NCI-H187 treated with DMSO at 0.1 percent for 48 hours (cell line): ENCODE data around the gene LYZL2.
"Not testable (repeated sequence)": the region's sequence is repeated elsewhere in the genome, so short reads cannot be mapped to it uniquely, and the experiment has no call there.

Experiments
- DNase-seq: peaks from one replicate; lab custom pipeline; 2025; lab: John Stamatoyannopoulos, UW

Gene LYZL2

DNA sequence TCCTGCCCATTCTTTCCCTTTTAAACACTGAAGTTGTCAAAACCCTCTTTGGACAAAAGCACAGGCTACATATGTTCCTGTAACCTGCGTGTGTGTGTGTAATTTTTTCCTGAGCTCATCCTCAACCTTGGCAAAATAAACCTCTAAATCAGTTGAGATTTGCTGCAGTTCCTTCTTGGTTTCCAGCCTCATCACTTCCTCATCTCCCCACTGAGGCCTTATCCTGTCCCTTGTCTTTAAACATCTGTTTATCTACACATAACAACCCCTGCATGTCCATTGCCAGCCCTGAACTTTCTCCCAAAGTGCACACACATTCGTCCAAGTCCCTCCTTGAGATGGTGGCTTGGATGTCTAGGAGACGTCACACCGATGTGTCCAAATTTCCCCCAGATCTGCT lies 35.5 kb downstream of the LYZL2 start:
- DNase-seq: no peak

DNA sequence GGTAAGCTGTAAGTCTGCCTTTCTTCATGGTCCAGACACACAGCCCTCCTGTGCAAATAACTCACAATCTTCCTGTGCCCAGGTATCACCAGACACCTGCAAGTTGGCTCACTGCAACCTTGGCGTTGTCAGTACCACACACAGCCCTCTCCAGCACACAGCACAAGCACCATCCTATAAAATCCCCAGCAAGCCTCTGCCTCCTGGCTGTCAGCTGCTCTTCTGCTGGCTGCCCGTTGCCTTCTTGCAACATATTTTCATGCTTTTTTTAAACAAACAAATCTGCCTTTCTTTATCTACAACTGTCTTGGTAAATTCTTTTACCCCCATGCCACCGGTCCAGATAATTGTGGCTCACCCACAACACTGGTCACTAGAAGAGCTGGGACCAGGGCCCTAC lies 36.8 kb downstream of the LYZL2 start:
- DNase-seq: not testable (repeated sequence)

DNA sequence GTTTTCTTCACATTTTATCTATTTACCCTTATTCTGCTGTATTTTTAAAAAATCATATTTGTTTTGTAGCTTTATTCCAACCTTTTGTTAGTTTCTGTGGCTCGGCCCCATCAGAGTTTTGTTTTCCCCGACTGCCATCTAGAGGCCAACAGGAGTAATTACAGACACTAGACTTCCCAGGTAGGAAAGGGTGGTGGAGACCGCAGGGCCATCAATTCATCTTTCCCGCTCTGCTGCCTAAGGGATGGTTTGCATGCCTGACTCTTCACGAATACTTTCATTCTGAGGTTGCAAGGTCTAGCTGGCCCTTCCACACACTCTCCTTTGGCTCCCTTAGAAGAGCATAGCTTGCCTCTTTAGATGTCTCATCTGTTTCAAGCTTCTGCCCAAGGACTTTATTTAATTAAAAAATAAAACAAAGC lies 38.3 kb downstream of the LYZL2 start:
- no peak for DNase-seq

DNA sequence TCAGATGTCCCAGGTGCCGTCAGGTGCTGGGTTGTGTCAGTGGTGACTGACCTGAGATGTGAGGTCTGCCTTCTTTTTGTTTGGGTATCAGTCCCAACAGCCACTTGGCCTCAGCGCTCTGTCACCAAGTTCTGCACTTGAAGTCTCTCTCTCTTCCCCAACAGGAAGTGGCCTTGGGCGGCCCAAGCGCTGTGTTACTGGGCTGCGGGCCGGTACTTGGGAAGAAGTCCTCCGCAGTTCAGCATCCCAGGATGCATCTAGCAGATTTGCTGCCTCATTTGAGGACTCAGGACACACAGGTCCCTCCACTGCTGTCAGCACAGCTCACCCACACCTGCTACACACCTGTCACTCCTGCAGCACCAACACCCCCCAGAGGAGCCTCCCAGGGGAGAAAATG lies 40.1 kb downstream of the LYZL2 start:
- no peak for DNase-seq

DNA sequence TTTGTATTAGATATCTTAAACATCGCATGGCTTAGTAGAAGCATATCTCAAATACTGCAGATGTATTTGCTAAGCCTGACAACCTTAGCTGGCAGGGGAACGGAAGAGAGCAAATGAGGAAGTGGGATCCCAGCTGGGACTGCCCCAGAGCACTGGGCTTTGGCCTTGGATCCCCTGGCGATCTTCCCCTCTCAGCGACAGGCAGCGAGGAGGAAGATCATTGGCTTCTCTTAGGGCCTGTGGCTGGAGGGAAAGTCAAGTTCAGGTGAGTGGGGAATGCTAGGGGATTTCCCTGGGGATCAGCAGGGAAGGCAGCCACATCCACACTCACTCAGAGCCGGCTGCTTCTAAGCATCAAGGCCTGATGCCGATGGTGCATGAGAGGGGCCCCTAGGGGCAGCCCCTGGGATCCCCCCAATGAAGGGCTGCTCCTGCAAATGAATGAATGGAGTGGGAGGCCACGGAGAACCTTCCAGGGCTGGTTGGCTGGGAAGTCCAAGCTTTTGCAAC lies 42.0 kb downstream of the LYZL2 start:
- no peak for DNase-seq

DNA sequence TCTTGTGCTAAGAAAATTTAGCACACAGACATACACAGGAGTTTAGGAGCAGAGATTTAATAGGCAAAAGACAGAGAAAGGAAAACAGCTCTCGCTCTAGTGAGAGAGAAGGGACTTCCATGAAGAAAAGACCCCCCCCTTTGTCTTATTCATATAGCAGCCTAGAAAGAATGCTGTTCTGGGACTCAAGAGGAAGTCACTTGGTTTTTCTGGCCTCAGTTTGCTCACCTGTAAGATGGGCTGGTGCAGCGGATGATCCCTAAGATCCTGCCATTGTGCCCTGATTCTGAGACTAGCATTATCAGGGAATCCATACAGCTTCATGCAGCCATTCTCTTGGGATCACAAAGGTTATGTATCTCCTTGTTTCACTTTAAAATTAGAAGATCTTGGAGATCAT lies 42.7 kb downstream of the LYZL2 start:
- DNase-seq: no peak

DNA sequence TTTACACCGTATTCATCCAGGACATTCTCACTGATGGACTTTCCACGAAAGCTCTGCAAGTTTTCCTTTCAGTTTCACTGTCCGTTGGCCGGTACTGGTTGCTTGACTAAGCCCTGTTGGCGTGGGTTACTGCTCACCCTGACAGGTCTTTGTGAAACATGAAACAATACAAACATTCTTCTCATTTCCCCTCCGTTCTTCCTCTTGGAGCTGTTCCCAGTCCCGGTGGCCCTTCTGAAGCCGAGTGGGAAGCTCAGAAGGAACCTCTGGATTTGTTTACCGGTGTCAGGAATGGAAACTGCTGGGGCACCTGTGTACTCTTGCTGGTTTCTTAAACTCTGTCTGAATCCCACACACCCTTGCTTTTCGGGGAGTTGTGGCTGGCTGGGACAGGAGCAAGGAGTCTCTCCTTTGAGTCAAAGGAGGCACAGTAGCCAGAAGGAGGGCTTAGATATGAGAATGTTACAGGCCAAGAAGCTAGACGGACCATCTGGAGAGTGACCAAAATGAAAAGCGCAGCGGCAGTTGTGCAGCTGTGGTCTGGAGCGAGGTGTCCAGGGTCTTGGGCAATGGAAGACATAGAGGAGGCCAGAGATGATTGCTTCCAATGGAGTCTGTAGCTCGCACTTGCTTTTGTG lies 45.7 kb downstream of the LYZL2 start:
- DNase-seq: no peak

DNA sequence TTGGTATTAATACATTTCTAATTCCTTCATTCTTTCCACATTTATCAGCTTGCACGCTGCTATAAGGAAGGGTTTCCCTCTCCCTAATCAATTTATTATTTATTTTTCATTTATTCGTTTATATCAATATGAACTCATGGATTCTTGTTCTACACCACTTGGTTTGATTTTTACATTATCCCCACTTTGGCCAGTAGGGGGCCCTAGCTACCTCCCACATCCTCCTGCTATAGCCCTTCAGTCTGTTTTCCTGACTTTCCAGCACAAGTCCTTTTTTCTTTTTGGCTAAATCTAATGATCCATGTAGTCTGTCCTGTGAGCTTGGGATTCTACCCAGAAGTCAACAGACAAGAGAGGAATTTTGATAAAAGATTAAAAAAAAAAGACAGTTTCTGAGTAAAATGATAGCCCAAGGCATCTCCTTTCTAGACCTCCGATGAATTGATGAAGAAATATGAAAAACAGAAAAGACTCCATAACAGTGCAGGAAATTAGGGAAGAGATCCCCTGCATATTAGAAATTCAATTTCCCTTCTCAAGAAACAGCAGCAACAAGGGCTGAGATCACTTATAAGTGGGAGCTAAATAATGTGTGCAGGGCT lies 47.7 kb downstream of the LYZL2 start:
- DNase-seq: no peak

DNA sequence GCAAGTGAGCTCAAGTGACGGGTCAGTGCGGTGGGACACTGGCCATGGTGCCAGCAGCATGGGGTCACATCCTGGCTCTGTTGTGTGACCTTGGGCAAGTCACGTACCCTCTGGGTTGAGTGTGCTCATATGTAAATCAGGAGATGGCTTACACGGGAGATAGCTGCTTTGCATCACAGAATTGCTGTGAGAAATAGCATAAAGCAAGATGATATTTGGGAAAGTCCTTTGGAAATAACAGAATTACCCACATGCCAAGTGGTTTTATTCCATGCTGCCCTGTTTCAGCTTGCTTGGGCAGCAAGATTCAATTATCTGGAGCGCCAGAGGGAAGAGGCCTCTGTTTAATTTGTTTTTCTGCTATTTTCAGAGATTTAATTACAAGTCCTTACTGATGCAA lies 48.9 kb downstream of the LYZL2 start:
- DNase-seq: no peak

DNA sequence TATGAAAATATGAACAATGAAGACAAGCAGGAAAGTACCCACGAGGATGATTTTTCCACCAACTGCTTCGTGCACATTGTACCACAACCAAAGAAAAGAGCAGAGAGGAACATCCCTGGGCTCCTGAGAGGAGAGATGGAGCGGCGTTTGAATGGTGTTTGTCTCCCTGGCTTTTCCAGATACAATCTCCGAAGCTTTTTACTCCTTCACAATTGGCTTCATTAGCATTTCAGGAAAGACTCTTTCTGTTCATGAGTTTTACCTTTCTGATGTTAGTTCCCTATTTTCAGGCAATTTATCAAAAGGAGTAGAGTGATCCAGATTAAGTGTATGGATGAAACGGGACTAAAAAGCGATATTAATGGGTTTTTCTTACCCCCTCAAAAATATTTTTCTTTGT lies 49.3 kb downstream of the LYZL2 start:
- no peak for DNase-seq

DNA sequence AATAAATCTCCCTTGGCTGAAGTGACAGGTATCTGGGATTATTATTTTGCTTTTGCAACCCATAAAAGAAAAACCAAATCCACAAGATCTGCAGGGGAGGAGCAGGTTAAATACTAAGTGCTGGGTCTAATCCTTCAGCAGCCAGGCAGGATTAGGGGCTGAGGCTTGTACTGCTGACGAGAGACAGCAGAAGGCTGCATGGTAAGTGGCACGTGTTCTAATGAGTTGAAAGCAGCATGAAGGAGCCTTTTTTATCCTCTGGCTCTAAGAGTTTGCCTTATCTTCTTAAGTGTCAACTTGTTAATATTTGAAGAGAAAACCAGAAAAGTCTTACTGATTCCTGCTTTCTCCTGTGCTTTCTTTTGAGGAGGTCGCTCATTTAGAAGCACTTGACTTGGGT lies 50.0 kb downstream of the LYZL2 start:
- DNase-seq: no peak

DNA sequence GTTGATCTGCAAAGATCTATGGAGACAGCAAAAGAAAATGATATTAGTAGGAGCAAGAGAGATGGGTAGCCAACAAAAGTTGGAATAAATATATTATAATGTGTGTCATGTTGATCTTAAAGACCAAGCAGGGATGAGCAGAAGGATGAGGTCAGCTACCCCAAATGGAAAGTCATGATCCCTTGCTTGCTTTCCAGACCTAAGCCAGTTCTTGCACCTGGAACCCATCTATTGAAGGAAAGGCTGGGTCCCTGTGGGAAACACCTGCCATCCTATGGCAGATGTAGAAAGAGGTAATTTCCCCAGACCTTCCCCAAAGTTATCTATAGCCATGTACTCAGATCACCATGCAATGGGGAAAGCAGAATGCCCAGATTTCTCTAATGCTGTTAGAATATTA lies 52.5 kb downstream of the LYZL2 start:
- no peak for DNase-seq

DNA sequence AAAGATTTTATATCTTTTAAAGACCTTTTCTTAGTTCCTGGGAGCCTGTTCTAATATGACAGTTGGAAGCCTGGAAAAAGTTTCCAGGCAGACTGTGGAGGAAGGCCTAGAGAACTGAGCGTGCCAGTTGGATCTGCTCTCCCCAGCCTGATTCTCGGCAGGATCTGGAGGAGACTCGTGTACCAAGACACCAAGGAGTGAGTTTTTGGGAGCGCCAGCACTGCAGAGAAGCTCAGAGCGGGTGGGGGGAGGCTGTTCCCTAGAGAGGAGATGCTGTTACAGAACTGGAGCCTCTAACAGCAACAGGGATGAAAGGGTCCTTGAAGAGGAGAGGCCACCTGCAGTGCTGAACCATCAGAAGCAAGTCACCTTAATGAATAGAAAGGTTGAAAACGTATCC lies 52.9 kb downstream of the LYZL2 start:
- DNase-seq: no peak

DNA sequence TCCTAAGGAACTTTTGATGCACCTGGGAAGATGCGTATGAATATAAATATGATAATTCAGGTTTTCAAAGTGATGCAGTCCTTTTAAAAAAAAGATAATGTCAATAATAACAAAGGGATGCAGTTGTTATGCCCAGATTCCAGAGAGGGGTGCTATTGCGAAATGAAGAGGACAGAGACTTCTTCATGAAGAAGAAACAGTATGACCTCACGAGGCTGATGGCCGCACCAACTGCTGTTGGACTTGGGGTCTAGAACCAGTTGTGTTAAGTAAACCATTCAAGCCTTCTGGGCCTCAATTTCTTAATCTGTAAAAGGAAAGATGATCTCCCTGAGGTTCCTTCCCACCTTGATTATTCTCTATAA lies 55.1 kb downstream of the LYZL2 start:
- DNase-seq: no peak

DNA sequence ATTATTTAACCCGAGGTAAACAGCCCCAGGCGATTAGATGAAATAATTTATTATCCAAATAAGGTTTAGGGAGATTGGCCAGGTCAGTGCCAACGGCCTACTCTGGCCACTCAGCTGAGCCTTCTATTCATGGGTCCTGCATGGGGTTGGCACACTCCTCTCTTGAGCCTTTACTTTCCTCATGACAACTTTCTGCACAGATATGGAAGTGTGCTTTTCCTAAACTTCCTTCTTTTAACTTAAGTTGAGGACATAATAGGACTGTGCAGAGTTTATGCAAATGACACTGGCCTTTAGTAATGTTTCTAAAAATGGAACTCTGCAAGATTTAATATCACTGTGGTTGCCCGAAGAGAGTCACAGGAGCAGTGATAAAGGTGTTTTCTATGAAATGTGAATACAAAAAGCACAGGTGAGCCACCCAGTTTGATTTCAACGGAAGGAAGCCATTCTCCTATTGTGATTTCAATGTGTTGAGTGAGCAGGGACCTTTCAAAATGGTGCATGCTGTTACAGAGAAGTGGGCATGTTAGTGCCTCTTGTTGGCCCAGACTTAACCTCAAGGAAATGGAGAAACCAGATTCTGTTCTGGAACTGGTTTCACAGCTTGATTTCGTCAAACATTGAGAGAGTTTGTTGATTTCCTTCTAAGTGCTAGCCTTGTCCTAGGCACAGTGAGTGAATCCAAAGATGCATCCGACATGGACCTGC lies 55.7 kb downstream of the LYZL2 start:
- DNase-seq: no peak

DNA sequence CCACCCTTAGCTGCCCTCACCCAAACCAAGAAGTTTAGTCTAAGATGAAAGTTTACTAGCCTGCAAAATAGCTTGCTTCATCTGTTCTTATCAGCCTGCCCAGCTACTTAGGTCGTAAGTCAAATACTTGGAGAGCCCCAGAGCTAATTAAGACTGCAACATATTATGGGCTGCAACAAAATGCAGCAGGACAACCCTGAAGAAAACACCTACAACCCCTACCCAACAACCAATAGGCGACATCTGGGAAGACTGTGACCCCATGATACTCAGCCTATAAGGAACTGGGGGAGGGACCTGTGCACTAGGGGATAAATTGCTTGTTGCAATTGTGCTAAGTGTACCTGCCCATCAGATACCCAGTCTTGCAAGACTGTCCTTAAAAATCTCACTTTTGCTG lies 64.1 kb downstream of the LYZL2 start:
- no peak for DNase-seq

DNA sequence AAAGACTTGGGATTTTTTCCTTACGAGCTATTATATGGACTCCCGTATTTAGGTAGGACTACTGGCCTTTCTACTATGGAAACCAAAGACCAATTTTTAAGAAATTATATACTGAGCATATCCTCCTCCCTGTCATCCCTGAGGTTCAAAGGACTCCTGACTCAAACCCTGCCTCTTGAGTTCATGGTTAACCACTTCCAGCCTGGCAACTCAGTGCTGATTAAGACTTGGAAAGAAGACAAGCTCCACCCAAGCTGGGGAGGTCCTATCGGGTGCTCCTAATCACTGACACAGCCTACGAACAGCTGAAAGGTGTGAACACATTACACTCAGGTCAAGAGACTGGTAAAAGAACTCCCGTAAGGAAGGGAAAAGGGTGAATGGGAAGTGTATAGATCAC lies 66.8 kb downstream of the LYZL2 start:
- no peak for DNase-seq
